ENCODE data around the gene TMEFF2. TPM values are rescaled to one million over a fixed set of nuclear protein-coding genes. Genes with fewer than 3 reads are reported as not detected.

Gene TMEFF2
- total RNA-seq, 1 donor from 2014 or later: not detected

DNA sequence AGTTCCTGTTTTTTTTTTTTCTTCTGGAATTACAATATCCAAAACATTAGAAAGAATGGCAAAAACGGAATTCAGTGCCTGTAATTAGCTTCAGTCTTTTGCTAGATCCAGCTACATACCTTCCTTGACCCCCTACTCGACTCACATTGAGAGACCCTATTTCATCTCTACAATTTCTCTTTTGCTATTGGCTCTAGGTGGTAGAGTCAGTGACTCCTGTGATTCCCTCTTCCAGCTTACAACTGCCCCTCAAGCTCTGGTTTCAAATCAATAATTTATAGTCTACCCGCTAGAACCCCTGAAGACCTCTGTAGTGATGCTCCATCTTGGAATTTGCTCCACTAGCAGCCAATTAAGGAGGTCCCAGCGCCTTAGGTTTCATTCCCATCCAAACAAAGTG is 125.8 kb downstream of the TMEFF2 start:
- no peak for DNase-seq (ENCODE audit: low spot score in 2 of 2)
- Histone ChIP-seq H3K4me3 (no peak overlapping the region), H3K27me3 (no peaks in the 10 kb centered on the region), H3K4me1 (no peaks in the 10 kb centered on the region), H3K36me3 (no peaks in the 10 kb centered on the region), H3K9me3 (no peaks in the 10 kb centered on the region), H3K27ac (no peak overlapping the region)
- intact Hi-C loops (cut with DNase I): no loop called here
- TF ChIP-seq, protein P1, sequence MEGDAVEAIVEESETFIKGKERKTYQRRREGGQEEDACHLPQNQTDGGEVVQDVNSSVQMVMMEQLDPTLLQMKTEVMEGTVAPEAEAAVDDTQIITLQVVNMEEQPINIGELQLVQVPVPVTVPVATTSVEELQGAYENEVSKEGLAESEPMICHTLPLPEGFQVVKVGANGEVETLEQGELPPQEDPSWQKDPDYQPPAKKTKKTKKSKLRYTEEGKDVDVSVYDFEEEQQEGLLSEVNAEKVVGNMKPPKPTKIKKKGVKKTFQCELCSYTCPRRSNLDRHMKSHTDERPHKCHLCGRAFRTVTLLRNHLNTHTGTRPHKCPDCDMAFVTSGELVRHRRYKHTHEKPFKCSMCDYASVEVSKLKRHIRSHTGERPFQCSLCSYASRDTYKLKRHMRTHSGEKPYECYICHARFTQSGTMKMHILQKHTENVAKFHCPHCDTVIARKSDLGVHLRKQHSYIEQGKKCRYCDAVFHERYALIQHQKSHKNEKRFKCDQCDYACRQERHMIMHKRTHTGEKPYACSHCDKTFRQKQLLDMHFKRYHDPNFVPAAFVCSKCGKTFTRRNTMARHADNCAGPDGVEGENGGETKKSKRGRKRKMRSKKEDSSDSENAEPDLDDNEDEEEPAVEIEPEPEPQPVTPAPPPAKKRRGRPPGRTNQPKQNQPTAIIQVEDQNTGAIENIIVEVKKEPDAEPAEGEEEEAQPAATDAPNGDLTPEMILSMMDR (IDR thresholded peaks at IDR 0.05): no peak

DNA sequence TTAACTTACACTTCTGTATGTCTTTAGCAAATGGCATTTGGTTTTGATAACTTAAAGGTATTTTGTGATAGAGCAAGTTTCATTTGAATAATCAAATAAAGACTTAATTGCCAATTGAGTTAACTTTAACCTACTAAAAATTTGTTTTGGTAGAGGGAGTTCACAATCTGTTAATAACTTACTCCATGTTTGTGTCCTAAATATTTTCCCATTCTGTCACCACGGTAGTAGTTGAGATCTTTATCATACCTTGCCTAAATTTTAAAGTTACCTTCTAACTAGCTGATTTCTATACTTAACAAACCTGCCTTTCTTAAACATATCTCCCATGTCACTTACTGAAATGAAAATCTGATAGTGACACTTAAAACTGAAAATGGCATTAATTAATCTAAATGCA is 127.1 kb downstream of the TMEFF2 start:
- H3K4me3 ChIP-seq: no peak overlapping the region
- H3K4me1 ChIP-seq: no peaks in the 10 kb centered on the region
- TF ChIP-seq, protein P1 (IDR thresholded peaks at IDR 0.05): no peak
- intact Hi-C loops (cut with DNase I): no loop called here
- no peaks in the 10 kb centered on the region for H3K27me3 ChIP-seq
- no peaks in the 10 kb centered on the region for H3K9me3 ChIP-seq
- no peak overlapping the region for H3K27ac ChIP-seq
- no peak for DNase-seq (ENCODE audit: low spot score in 2 of 2)
- no peaks in the 10 kb centered on the region for H3K36me3 ChIP-seq

DNA sequence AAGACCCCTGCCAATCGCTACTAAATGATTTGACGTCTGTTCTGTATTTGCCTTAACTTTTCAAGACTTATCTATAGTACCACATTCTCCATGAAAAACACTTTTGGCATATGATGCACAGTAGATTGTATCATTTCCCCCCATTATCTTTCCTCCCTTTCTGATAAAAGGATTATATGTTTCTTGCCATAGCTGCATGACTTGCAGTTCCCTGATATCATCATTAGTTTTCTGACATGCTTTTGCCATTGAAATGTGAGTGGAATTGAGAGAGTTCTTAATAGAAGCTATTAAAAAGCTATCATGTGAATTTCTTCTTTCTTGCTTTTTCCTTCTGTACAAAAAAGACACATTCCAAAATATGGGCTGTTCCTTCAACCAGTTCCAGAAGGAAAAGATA is 130.3 kb downstream of the TMEFF2 start:
- no peak overlapping the region for H3K27ac ChIP-seq
- H3K4me1 ChIP-seq: no peaks in the 10 kb centered on the region
- no peak for DNase-seq (ENCODE audit: low spot score in 2 of 2)
- TF ChIP-seq, protein P1 (IDR thresholded peaks at IDR 0.05): no peak
- intact Hi-C loops (cut with DNase I): no loop called here
- no peaks in the 10 kb centered on the region for H3K27me3 ChIP-seq
- no peaks in the 10 kb centered on the region for H3K9me3 ChIP-seq
- no peak overlapping the region for H3K4me3 ChIP-seq
- H3K36me3 ChIP-seq: no peaks in the 10 kb centered on the region

DNA sequence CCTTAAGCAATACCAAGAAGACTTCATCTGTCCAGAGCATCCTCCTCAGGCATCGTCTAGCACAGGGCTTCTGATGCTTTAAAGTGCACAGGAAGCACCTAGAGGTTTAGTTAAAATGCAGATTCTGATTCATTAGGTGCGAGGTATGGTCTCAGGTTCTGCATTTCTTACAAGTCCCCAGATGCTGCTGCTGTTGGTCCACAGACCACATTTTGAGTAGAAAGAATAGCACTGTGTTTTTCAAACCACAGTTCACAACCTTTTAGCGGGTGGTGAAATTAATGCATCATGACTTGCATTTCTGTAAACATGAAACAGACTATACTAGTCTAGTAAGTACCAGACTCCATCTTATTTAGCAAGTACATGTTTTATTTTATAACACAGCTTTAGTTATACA is 134.6 kb downstream of the TMEFF2 start:
- no peaks in the 10 kb centered on the region for H3K36me3 ChIP-seq
- intact Hi-C loops (cut with DNase I): no loop called here

DNA sequence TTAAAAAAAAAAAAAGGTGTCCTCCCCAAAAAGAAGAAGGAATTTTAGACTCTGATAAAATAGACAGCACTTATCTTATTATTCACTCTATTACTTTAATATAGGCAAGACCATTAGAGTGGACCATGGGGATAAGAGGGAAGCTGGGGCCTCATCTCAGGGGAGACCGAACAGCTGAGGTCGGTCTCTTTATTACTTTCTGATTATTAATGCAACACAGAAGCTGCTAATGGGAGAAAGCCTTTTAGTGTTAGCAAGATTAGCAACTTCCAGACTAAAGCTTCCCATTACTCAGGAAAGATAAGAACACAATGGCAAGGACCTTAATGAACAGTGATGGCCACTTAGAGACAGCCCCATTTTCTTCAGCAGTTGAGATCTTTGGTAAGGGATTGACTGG is 135.5 kb downstream of the TMEFF2 start:
- H3K36me3 ChIP-seq: no peaks in the 10 kb centered on the region
- TF ChIP-seq, protein P1 (IDR thresholded peaks at IDR 0.05): no peak
- no peak overlapping the region for H3K27ac ChIP-seq
- no peak for DNase-seq (ENCODE audit: low spot score in 2 of 2)
- intact Hi-C loops (cut with DNase I): no loop called here
- H3K27me3 ChIP-seq: no peaks in the 10 kb centered on the region
- H3K4me3 ChIP-seq: no peak overlapping the region
- no peaks in the 10 kb centered on the region for H3K4me1 ChIP-seq
- no peaks in the 10 kb centered on the region for H3K9me3 ChIP-seq

More for the DNA sequence above, 134.6 kb downstream of the TMEFF2 start:
- Histone ChIP-seq H3K9me3 (no peaks in the 10 kb centered on the region), H3K4me3 (no peak overlapping the region), H3K27ac (no peak overlapping the region), H3K4me1 (no peaks in the 10 kb centered on the region), H3K27me3 (no peaks in the 10 kb centered on the region)
- no peak for DNase-seq (ENCODE audit: low spot score in 2 of 2)
- TF ChIP-seq, protein P1 (IDR thresholded peaks at IDR 0.05): no peak

DNA sequence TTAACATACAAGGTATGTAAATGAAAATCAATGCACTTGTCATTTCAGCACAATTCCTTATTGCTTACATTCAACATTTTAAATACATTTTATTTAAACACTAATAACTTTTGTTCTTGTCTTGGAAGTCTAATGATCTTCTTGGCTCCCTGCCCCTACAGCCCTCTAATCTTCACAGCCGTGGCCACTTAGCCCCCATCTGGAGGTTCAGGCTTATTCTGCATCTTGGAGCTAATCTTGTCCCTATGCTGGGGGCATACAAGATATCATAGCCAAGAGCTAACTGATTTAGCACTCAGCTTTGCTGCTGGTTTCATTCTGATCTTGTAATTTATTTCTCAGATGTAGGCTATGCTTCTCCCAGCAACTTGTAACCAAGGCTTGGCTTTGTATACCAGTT is 140.8 kb downstream of the TMEFF2 start:
- H3K27me3 ChIP-seq: no peaks in the 10 kb centered on the region
- TF ChIP-seq, protein P1 (IDR thresholded peaks at IDR 0.05): no peak
- no peaks in the 10 kb centered on the region for H3K9me3 ChIP-seq
- H3K4me3 ChIP-seq: no peak overlapping the region
- H3K36me3 ChIP-seq: no peaks in the 10 kb centered on the region
- intact Hi-C loops (cut with DNase I): no loop called here
- DNase-seq (ENCODE audit: low spot score in 2 of 2): no peak
- H3K27ac ChIP-seq: no peak overlapping the region
- no peaks in the 10 kb centered on the region for H3K4me1 ChIP-seq
